GF-D8 (cell line): ENCODE measurements around the gene RTTN.
"Not testable (repeated sequence)": the region's sequence is repeated elsewhere in the genome, so short reads cannot be mapped to it uniquely, and the experiment has no call there.

ENCODE experiments used
- DNase-seq: peaks from one replicate; lab custom pipeline; 2025; lab: John Stamatoyannopoulos, UW

RTTN gene

DNA sequence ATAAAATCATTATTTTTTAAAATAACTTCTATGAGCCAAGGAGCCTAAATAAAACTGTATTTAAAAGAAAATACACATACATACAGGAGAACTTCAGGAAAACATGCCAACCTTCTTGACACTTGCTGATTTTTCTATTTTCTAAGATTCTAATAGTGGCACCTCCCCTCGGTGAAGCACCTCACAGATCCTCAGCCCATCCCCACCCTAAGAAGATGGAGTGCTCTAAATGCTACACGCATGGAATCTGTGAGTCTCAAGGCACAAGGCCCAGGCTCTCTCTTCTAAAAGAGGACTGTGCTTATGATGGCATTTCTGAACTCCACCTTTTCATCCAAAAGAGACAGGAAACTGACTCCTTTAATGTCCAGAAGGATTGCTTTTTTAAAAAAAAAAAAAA, 56.3 kb downstream of the RTTN start:
- no peak for DNase-seq

DNA sequence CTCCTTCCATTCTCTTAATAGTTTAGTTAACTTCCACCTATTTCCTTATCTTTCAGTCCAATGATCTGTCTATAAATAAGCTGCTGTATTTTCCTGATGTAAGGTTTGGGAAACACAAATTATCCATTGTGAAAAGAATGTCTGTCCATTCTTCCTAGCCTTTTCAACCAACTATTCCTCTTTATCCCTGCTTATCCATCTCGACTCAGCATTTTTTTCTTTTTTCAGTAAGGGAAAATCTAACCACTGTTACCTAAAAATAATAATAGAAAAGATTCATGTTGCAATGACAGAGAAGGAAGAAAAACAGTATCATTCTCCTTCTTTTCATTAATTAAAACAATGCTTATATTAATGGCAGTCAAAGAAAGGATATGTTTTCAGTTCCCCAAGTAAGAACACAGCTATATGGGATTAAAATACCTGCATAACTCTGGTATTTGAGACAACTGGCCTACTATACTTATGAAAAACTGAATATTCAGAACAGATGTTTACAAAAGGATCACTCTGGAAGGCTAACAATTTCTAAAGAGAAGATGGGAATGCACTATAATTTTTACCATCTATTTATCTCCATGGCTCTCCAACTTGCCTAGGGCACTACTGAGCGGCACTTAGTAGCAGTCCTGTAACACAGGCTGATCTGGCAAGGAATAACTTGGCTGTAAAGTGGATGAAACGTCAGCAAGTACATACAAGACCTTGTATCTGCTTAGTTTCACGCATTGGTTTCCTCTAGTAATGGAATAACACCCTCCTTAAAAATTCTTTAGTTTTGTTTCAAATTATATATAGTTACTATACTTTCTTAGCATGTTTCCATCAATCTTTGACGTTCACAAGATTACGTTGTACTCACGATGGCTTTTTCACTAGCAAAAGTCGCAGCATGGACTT, 57.2 kb downstream of the RTTN start:
- DNase-seq, result no peak

DNA sequence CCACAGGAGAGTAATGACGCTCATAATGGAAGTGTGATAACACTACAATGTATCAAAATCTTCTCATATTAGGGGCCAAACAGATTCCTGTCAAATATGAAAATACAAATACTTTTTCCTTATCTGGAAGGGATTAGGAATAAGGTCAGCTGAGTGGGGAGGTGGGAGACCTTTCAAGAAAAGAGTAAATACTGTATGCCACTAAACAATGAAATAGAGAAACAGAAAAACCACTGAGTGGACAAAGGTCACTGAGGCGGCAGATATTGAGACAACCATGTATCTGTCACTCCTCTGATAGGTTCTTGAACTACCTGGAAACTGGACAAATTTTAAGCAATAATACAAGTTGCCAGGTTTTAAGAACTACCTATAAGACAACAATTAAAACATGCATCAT, 59.3 kb downstream of the RTTN start:
- DNase-seq, result no peak

DNA sequence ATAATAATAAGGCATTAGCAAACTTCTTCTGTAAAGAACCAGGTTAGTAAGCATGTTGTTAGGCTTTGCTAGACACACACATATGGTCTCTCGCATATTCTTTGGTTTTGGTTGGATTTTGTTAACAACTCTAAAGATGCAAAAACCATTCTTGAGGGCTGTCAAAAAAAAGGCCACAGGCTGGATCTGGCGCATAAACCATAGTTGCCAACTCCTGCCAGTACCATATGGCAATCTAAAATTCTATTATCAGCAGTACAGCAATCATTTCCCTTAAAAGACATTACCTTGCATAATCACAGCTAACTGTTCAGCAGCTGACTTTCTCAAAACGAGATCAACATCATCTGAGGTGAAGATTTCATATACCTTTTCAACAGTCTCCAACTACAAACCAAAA, 63.5 kb downstream of the RTTN start:
- DNase-seq, result no peak

DNA sequence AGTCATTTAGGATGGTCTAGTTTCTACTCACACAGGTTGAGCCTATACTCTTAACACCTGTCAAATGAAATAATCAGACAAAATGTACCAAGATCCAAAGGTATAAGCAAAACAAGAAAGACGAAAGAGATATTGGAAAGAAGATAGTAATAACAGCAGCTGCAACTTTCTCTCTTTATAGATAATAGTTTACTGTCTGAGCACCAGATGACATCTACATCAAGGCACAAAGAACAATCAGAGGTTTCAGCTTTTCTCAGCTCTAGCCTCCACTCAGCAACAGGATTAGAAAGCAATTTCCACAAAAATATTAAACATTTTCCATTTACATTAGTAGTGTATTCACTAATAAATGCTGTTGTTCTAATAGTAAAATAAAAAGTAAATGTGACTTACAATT, 66.3 kb downstream of the RTTN start:
- DNase-seq, result no peak

DNA sequence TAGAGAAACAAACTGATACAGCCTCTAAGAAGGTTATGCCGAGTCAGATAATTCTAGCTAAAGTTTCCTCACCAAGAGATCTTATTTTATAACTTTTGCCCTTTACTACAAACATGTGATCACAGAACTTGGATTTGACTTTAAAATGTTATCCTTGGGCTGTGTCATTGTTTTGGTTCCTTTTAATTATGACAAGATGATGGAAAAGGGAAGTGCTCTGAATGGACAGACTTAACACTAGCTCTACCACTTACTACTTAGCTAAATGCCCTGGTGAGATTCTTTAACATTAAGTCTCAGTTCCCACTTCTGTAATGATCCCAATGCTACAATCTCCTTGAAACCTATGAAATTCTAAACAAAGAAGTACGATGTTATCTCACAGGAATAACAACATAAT, 69.9 kb downstream of the RTTN start:
- no peak for DNase-seq

DNA sequence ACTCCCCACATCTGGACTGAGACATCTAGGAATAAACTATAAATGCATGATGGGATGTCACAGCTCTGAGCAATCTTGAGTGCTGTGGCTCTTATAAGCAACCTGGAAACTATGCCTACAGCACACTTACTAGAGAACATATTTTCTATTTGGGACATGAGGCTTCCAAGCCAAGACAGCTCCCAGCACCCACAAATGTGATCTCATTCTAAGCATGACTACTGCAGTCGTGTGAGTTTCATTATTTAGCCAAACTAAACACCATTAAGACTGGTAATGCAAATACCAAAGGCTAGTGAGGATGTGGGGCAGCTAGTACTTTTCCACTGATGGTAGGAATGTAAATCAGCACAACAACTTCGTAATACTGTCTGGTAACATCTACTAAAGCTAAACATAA, 72.5 kb downstream of the RTTN start:
- DNase-seq, result no peak

DNA sequence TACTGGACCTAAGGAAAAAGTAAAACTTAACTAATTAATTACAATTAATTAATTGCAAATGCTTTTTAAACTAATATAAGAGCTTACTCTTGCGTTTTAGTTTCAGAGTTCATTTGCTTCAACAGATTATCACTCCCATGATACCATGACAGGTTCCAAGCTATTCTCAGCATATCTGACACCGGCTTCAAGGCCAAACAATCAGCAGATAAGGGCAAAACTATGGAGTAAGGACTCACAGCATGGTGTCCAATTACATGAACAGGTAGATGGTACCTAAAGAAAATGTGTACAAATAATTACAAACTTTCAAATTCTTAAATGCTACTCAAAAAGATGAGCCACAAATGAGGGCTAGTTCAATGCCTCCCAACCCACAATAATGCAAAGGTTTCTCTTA, 77.2 kb downstream of the RTTN start:
- no peak for DNase-seq

DNA sequence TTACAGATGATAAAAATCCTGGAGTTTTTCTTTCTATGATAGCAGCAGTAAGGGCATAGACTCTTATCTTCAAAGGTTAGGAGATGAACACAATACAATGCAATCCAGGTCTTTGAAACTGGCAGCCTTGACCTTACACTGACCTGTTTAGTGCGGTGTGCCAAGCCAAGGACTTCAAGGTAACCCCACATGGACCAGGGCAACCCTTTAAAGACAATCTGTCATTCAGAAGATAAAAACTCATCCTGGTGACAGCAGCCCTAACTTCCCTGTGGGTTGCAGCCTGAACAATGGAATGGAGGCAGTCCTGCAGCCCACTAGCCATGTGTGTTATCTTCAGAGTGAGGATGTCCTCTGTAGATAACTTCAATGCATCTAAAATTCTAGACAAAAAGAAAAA, 78.1 kb downstream of the RTTN start:
- DNase-seq, result no peak

DNA sequence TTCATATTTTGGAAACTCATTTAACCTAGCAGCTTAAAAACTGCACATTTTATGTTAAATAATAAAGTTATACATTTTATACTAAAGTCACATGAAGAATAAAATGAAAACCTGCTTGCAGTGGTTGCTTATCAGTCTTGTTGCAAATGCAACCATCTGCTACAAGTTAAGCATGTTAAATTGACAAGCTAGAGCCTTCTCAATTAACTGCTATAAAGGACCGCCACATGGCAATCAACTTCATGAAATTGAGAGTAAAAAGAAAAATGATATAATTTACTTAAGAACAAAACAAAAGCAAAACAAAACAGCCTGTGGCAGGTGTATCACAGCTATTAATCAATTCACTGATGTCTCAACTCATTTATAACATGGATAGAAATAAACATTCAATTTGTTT, 78.7 kb downstream of the RTTN start:
- DNase-seq, result no peak

DNA sequence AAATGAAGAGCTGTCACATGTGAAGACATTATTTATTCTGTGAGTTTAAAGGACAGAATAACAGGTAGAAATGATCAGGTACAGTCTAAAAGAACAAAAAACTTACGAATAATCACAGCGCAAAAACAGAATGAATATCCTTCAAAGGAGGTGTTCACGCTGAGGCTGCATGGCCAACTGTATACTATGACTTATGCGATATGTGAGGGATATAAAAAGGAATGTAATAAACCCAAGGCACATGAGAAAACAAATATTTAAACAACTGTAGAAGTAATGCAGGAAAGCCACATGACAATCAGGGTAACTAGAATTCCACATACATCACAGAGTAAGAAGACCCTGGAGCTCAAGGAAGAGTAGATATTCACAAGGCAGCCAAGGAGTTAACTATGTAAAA, 81.3 kb downstream of the RTTN start:
- no peak for DNase-seq

DNA sequence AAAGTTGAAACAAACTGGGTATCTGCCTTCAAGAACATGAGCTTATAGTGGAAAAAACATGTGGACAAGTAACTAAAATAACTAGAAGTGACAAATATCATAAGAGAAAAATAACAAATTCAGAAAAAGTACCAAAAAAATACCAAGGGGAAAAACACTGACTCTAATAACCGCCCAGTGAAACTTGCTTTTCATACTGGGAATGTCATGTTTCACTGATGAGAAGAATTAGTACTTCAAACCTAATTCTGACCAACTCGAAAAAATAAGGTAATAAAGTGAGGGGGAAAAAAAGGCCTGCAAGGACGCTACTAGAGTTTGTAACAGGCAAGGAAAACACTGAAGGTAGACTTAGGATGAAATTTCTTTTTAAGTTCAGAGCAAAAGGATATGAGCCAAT, 83.6 kb downstream of the RTTN start:
- no peak for DNase-seq

DNA sequence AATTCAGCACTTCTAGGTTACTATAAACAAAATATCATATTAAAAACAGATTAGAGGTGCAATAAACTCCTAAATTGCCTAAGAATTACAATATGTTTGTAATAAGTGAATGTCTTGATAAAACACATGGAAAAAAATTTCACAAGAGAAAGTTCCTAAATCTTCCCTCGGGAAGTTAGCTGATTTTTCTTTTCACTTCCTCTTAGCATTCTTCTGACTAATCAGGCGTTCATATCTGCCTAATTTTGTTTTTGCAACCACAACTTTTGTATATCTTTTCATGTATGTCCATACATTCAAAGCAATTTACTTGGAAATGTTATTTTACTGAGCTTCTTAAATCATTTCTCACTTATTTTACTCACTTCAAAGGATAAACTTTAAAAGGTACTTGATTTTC, 88.5 kb downstream of the RTTN start:
- DNase-seq, result no peak

DNA sequence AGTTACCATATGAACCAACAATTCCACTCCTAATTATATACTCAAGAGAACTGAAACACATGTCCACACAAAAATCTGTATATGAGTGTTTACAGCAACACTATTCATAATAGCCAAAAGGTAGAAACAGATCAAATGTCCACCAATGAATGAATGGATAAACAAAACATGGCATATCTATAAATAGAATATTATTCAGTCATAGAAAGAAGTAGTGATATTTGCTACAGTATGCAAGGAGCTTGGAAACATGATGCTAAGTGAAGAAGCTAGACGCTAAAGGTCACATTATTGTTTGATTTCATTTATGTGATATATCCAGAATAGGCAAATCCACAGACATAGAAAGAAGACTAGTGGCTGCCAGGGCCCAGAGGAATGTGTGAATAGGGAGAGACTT, 92.0 kb downstream of the RTTN start:
- DNase-seq, result no peak

DNA sequence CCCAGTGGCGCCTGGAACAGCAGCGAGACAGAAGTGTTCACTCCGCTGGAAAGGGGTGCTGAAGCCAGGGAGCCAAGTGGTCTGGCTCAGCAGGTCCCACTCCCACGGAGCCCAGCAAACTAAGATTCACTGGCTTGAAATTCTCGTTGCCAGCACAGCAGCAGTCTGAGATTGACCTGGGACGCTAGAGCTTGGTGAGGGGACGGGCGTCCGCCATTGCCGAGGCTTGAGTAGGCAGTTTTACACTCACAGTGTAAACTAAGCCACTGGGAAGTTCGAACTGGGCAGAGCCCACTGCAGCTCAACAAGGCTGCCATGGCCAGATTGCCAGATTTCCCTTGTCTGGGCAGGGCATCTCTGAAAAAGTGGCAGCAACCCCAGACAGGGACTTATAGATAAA, 94.8 kb downstream of the RTTN start:
- DNase-seq, result no peak

DNA sequence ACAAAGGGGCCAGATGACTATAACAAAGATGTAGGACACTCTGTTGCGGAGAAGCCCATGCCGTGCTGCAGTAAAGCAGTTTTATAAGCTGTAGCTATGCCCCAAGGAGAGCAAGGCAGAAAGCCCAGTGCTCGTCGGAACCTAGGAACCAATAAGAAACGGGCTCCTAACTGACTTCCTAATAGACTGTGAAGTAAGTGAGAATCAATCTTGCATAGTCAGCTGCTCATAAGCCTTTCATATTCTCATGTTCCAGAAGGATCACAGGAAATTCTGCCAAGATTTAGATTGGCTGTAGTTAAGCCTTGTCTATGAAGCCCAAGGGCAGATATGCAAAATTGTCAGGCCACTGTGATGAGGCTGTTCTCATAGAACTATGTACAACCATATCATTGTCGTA, 98.4 kb downstream of the RTTN start:
- no peak for DNase-seq

DNA sequence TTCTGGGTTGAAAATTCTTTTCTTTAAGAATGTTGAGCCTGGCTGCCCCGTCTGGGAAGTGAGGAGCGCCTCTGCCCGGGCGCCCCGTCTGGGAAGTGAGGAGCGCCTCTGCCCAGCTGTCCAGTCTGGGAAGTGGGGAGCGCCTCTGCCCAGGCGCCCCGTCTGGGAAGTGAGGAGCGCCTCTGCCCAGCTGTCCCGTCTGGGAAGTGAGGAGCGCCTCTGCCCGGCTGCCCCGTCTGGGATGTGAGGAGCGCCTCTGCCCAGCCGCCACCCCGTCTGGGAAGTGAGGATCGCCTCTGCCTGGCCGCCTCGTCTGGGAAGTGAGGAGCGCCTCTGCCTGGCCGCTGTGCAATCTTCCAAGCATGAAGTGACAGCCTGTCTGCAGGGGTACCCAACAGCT, 102.6 kb downstream of the RTTN start:
- not testable (repeated sequence) for DNase-seq

DNA sequence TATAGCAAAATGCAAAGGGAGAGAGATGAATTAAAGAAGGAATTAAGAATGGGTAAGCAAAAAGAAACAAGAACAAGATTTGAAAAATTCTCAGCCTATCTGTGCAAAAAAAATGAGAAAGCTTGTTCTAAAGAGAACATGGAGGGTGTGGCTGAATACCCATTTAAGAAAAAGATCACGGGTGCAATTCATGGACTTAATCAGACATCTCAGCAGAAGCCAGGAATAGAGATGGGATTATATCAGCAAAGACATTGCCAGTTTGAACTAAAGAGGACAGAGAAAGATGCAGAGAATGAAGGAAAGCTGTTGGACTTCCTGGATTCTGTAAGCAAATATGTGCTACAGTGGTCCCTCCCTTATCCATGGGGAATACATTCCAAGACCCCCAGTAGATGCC, 115.6 kb downstream of the RTTN start:
- DNase-seq, result no peak

DNA sequence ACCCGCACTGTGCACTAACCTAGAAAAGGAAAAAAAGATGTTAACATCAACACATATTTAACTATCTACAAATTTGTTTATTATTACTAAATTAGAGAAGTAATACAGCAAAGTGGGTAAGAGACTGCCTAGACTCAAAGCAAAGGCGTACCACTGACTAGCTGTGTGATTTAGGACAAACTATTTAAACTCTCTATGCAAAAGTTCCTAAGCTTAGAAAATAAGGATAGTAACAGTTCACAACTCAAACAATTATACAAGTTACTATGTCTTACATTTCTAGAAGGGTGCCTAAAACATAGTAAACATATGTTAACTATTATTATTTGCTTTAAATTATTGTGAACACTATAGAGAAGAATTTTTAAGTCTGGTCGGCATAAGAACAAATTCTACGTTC, 119.4 kb downstream of the RTTN start:
- DNase-seq, result no peak

DNA sequence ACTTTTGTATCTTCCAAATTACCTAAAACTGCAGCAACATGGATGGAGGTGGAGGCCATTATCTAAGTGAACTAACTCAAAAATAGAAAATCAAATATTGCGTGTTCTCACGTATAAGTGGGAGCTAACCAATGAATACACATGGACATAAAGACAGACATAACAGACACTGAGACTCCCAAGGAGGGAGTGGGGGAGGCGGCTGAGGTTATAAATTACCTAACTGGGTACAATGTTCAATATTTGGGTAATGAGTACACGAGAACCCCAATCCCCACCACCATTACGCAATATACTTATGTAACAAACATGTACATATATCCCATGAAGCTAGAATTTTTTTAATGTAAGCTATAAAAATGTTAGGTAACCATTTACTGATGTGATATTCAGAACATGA, 119.8 kb downstream of the RTTN start:
- no peak for DNase-seq

DNA sequence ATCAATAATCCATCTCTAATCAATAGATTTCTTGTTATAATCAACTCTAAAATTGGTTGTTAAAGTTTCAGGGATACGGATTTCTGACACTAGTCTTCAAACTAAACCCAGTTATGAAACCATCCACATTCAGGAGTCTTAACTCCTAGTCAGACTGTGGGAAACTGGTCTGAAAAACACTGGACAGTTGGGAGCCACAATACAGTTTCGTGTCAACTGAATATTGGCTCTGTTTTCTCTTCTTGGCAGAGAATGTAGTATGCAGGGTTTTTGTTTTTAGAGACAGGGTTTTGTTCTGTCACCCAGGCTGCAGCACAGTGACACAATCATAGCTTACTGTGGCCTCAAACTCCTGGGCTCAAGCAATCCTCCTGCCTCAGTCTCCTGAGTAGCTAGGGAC, 123.1 kb downstream of the RTTN start:
- DNase-seq, result no peak

DNA sequence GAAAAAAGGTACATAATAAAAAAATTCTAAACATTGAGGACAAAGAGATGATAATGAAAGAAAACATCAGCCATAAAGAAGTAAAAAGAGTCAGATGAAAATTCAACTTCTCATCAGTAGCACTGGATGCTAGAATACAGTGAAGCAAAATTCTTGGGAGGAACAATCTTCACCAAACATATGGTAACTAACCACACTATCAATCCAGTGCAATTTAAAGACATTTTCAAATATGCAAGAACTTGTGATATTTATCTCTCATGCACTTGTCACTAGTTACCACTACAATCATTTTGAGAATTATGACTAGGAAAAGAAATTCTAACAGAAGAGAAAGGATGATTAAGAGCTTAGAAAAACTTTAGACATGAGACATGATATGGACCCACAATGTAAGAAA, 127.4 kb downstream of the RTTN start:
- no peak for DNase-seq

DNA sequence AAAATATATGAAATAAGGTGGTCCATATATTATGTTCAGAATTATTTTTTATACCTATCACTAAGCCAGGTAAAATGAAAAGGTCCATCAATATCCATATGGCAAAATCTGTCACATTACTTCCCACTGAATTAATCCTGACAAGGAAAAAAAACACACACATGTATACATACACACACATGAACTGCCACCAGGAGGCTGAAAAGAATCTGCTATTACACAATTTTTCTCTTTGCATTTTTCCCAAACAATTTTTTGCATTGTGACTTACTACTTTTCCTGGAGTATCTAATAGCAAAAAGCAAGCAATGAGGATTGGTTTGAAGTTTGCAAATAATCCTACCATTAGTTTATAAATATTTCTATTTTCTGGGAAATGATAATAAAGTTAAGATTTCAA, 129.6 kb downstream of the RTTN start:
- DNase-seq, result no peak

DNA sequence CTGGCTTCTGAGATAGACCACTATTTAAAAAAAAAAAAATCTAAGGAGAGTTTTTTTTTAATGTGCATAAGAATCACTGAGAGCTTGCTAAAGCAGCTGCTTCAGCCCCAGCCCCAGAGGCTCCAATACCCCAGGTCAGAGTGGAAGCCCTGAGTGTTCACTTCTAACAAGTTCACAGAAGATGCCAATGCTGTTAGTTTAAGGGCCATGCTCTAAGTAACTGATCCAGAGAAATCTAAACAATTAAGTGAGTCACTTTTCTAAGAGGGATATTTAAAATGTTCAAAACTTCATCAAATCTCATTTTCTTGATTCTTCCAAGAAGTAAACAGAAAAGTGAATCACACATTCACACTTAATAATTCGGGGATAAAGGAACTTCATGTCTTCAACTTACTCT, 131.4 kb downstream of the RTTN start:
- no peak for DNase-seq
